GM23338 (cell line): ENCODE measurements around the gene SLC41A3. TPM values are rescaled to one million over a fixed set of nuclear protein-coding genes. Genes with fewer than 3 reads are reported as not detected.

ENCODE experiments used
- ATAC-seq: fragments of 200-7000 bp; cut with Tn5 transposase; 3 replicates; pipeline ENCODE4 v1.9.1; 2020
- DNase-seq: peaks from one replicate; pipeline ENCODE4 v3.0.0-alpha.2; 2015; ENCODE audit warnings: low spot score
- H2AFZ ChIP-seq: fragments of 200-600 bp; sonication (generic); 2 replicates; pipeline ENCODE4 v1.8.0; 2016; ENCODE audit warnings: antibody characterized with exemption, mild to moderate bottlenecking, moderate library complexity
- H3F3A ChIP-seq: fragments of 200-600 bp; sonication (generic); replicated peaks from 2 replicates; pipeline ENCODE4 v1.8.0; 2017; ENCODE audit warnings: antibody characterized with exemption, mixed run types, low read depth
- H3K27ac ChIP-seq: fragments of 200-600 bp; sonication (generic); 2 replicates; pipeline ENCODE4 v1.6.1; 2016; ENCODE audit warnings: low read depth
- H3K27me3 ChIP-seq: fragments of 200-600 bp; sonication (generic); 2 replicates; pipeline ENCODE4 v1.8.0; 2016; ENCODE audit warnings: mild to moderate bottlenecking, mixed run types, moderate library complexity; ENCODE audit not compliant: insufficient read depth
- H3K36me3 ChIP-seq: fragments of 200-600 bp; sonication (generic); 2 replicates; pipeline ENCODE4 v1.8.0; 2016; ENCODE audit warnings: mild to moderate bottlenecking; ENCODE audit not compliant: insufficient read depth
- H3K4me1 ChIP-seq: fragments of 200-600 bp; sonication (generic); 2 replicates; pipeline ENCODE4 v1.8.0; 2016; ENCODE audit warnings: mild to moderate bottlenecking, moderate library complexity; ENCODE audit not compliant: insufficient read depth
- H3K4me2 ChIP-seq: fragments of 200-600 bp; sonication (generic); 2 replicates; pipeline ENCODE4 v1.7.1; 2017; ENCODE audit warnings: mixed run types
- H3K4me3 ChIP-seq: fragments of 200-600 bp; sonication (generic); 2 replicates; pipeline ENCODE4 v1.6.1; 2016; ENCODE audit warnings: mixed run types
- H3K79me2 ChIP-seq: fragments of 200-600 bp; sonication (generic); replicated peaks from 2 replicates; pipeline ENCODE4 v1.8.0; 2017; ENCODE audit warnings: mild to moderate bottlenecking; ENCODE audit not compliant: insufficient read depth
- H3K9me2 ChIP-seq: fragments of 200-600 bp; sonication (generic); 2 replicates; pipeline ENCODE4 v1.8.0; 2017; ENCODE audit not compliant: insufficient read depth
- H4K20me1 ChIP-seq: fragments of 200-600 bp; sonication (generic); replicated peaks from 2 replicates; pipeline ENCODE4 v1.8.0; 2017; ENCODE audit warnings: mild to moderate bottlenecking; ENCODE audit not compliant: insufficient read depth
- H3K27ac Mint-ChIP-seq: 2 replicates; pipeline ENCODE4 v1.8.0; 2020; ENCODE audit warnings: inconsistent platforms, mild to moderate bottlenecking, moderate library complexity, mixed read lengths
- H3K27me3 Mint-ChIP-seq: 3 replicates; pipeline ENCODE4 v1.8.0; 2022; ENCODE audit warnings: low read depth, mild to moderate bottlenecking, moderate library complexity, mixed read lengths, inconsistent platforms; ENCODE audit not compliant: insufficient read depth, poor library complexity
- H3K36me3 Mint-ChIP-seq: 3 replicates; pipeline ENCODE4 v1.8.0; 2021; ENCODE audit warnings: low read depth, mild to moderate bottlenecking, inconsistent platforms, moderate library complexity, mixed read lengths
- H3K4me1 Mint-ChIP-seq: 3 replicates; pipeline ENCODE4 v1.8.0; 2020; ENCODE audit warnings: mild to moderate bottlenecking, inconsistent platforms, mixed read lengths
- H3K4me3 Mint-ChIP-seq: 3 replicates; pipeline ENCODE4 v1.8.0; 2021; ENCODE audit warnings: moderate library complexity, mild to moderate bottlenecking, inconsistent platforms, mixed read lengths
- H3K9me3 Mint-ChIP-seq: 3 replicates; pipeline ENCODE4 v1.8.0; 2020; ENCODE audit warnings: moderate library complexity, mild to moderate bottlenecking, inconsistent platforms, mixed read lengths
- CREB1 ChIP-seq: fragments of 250-450 bp; sonication (Bioruptor Pico); IDR thresholded peaks from 2 replicates; pipeline ENCODE4 v1.5.0; 2020; ENCODE audit warnings: low read depth, mild to moderate bottlenecking, moderate library complexity
- CTCF ChIP-seq, 2 experiments: fragments of 200-600 bp in 1 of 2; sonication (generic) in 1 of 2; conservative IDR thresholded peaks; 2 replicates each; pipeline versions ENCODE4 v1.5.1 to v1.6.1; 2016 to 2017; ENCODE audit warnings: antibody characterized with exemption in 2 of 2, low read depth in 2 of 2, mild to moderate bottlenecking in 2 of 2, moderate library complexity in 1 of 2
- ETS1 ChIP-seq: IDR thresholded peaks from 2 replicates; pipeline ENCODE4 v1.6.1; 2016; ENCODE audit warnings: antibody characterized with exemption
- EZH2 ChIP-seq: fragments of 200-600 bp; sonication (generic); IDR thresholded peaks from one replicate; pipeline ENCODE4 v1.8.0; 2017; ENCODE audit warnings: antibody characterized with exemption, mild to moderate bottlenecking, low read depth; ENCODE audit not compliant: unreplicated experiment
- EZH2phosphoT487 ChIP-seq: fragments of 200-600 bp; sonication (generic); IDR thresholded peaks from one replicate; pipeline ENCODE4 v1.8.1; 2018; ENCODE audit warnings: antibody characterized with exemption; ENCODE audit not compliant: unreplicated experiment
- JUNB ChIP-seq: IDR thresholded peaks from one replicate; pipeline ENCODE4 v1.6.1; 2016; ENCODE audit warnings: antibody characterized with exemption; ENCODE audit not compliant: unreplicated experiment
- NANOG ChIP-seq: IDR thresholded peaks from 2 replicates; pipeline ENCODE4 v1.6.1; 2016; ENCODE audit warnings: antibody characterized with exemption, borderline replicate concordance
- POLR2AphosphoS5 ChIP-seq: IDR thresholded peaks from 2 replicates; pipeline ENCODE4 v1.6.1; 2016; ENCODE audit warnings: antibody characterized with exemption, low read depth
- STAT1 ChIP-seq: IDR thresholded peaks from one replicate; pipeline ENCODE4 v1.6.1; 2016; ENCODE audit warnings: antibody characterized with exemption; ENCODE audit not compliant: unreplicated experiment
- ZNF114 ChIP-seq: fragments of 250-450 bp; sonication (Bioruptor Pico); IDR thresholded peaks from 2 replicates; pipeline ENCODE4 v1.5.0; 2020; ENCODE audit warnings: mild to moderate bottlenecking, moderate library complexity
- ZNF462 ChIP-seq: fragments of 250-450 bp; sonication (Bioruptor Pico); IDR thresholded peaks from 2 replicates; pipeline ENCODE4 v1.5.0; 2020; ENCODE audit warnings: mild to moderate bottlenecking, moderate library complexity
- polyA plus RNA-seq: library from polyadenylated mRNA; unstranded; fragments of >200 nt; fragmentation: Nextera tagmentation; extraction: Ambion mirVana; gene quantifications from 2 replicates; pipeline ENCODE4 v1.2.1, GENCODE V29; 2016
- total RNA-seq: library from RNA; depleted of rRNA; stranded (reverse); fragments of >200 nt; shearing (Covaris generic); gene quantifications from 2 replicates; pipeline ENCODE4 v1.2.3, GENCODE V29; 2014

SLC41A3 gene
- total and polyA plus RNA-seq, 2 experiments from 2014 or later = 12.1 to 29.8 TPM

GRCh38 chr3:126003447-126004190 is 80.3 kb downstream of the SLC41A3 start (continued):
- TF ChIP-seq ETS1 (no peak), CREB1 (no peak), JUNB (no peak), EZH2 (no peak), CTCF (conservative IDR thresholded peaks at IDR 0.05; ENCODE audit: low read depth in 2 of 2) (no peak), POLR2AphosphoS5 (no peak), NANOG (no peak), STAT1 (no peak), EZH2phosphoT487 (no peak)

GRCh38 chr3:126002189-126002588 is 81.7 kb downstream of the SLC41A3 start:
- no peak overlapping the region for H3K27ac Mint-ChIP-seq
- H2AFZ ChIP-seq = no peak overlapping the region
- no peak for ATAC-seq

More at GRCh38 chr3:126002189-126002588, 81.7 kb downstream of the SLC41A3 start:
- Mint-ChIP-seq H3K9me3 (peaks cover 31% of the 10 kb centered on the region), H3K27me3 (no peaks in the 10 kb centered on the region), H3K4me1 (no peaks in the 10 kb centered on the region), H3K36me3 (no peaks in the 10 kb centered on the region), H3K4me3 (no peak overlapping the region)
- H3K4me3 ChIP-seq = no peak overlapping the region
- H3K79me2 ChIP-seq = no peaks in the 10 kb centered on the region
- no peaks in the 10 kb centered on the region for H3K4me1 ChIP-seq
- H3K27ac ChIP-seq = no peak overlapping the region
- peaks cover 5% of the 10 kb centered on the region; the same call in 1 of the 2 replicates for H3K9me2 ChIP-seq
- H4K20me1 ChIP-seq = no peaks in the 10 kb centered on the region
- DNase-seq = no peak
- TF ChIP-seq JUNB = no peak
- no peak for TF ChIP-seq CTCF (conservative IDR thresholded peaks at IDR 0.05; ENCODE audit: low read depth in 2 of 2)
- no peak for TF ChIP-seq ZNF114 (CRISPR knock-in tag)
- TF ChIP-seq EZH2phosphoT487 = no peak
- no peak for TF ChIP-seq ZNF462 (CRISPR knock-in tag)
- no peak for TF ChIP-seq NANOG
- TF ChIP-seq CREB1 = no peak
- TF ChIP-seq EZH2 = no peak
- H3K27me3 ChIP-seq = no peaks in the 10 kb centered on the region
- H3K4me2 ChIP-seq = no peak overlapping the region
- no peaks in the 10 kb centered on the region for H3K36me3 ChIP-seq
- H3F3A ChIP-seq = no peaks in the 10 kb centered on the region
